Left ventricle myocardium inferior (tissue), 1 donor: ENCODE measurements around the gene TRIM17. TPM values are rescaled to one million over a fixed set of nuclear protein-coding genes. Genes with fewer than 3 reads are reported as not detected.

ENCODE experiments used
- DNase-seq: peaks from one replicate; pipeline ENCODE4 v3.0.0-alpha.2; 2020
- H3K27ac ChIP-seq: fragments of 200-600 bp; replicated peaks from 2 replicates; pipeline ENCODE4 v1.8.0; 2021
- H3K27me3 ChIP-seq: fragments of 200-600 bp; 2 replicates; pipeline ENCODE4 v1.8.0; 2021; ENCODE audit warnings: low read depth
- H3K36me3 ChIP-seq: fragments of 200-600 bp; 2 replicates; pipeline ENCODE4 v1.8.0; 2021
- H3K4me1 ChIP-seq: fragments of 200-600 bp; 2 replicates; pipeline ENCODE4 v1.8.0; 2021
- H3K4me3 ChIP-seq: fragments of 200-600 bp; 2 replicates; pipeline ENCODE4 v1.8.0; 2021; ENCODE audit warnings: mild to moderate bottlenecking, moderate library complexity
- H3K9me3 ChIP-seq: fragments of 200-600 bp; replicated peaks from 2 replicates; pipeline ENCODE4 v1.8.0; 2021
- CTCF ChIP-seq: fragments of 200-600 bp; IDR thresholded peaks from 2 replicates; pipeline ENCODE4 v1.8.0; 2021; ENCODE audit warnings: antibody characterized with exemption, mild to moderate bottlenecking, borderline replicate concordance
- intact Hi-C: fragments of 100-400 bp; cut with micrococcal nuclease; formaldehyde crosslinking; loops from one replicate; pipeline ENCODE4 v1.11.0; 2022
- total RNA-seq: library from RNA; stranded (reverse); fragmentation: NEBNext Ultra II Directional; extraction: Animal tissue kit (Norgen Biotek cat#: 25700); gene quantifications from one replicate; pipeline ENCODE4 v1.2.1, GENCODE V29; 2021
- donor health status: DM: no; HTN: yes; CAD: no; lungs with severe emphysema.

The TRIM17 gene
- total RNA-seq, 1 donor from 2014 or later = 0.36 TPM

- TF ChIP-seq CTCF = no peak
- no peaks in the 10 kb centered on the region for H3K9me3 ChIP-seq
- intact Hi-C loops = no loop called here
- no peak overlapping the region for H3K4me3 ChIP-seq
- no peak overlapping the region for H3K27ac ChIP-seq
- H3K27me3 ChIP-seq = peaks cover 45% of the 10 kb centered on the region
- DNase-seq = no peak
- H3K4me1 ChIP-seq = peaks cover 28% of the 10 kb centered on the region
- no peaks in the 10 kb centered on the region for H3K36me3 ChIP-seq
Measured at GRCh38 chr1:228414511-228415211, 2.0 kb downstream of the TRIM17 start.

- intact Hi-C loops = no loop called here
- H3K27me3 ChIP-seq = peaks cover 33% of the 10 kb centered on the region
- H3K9me3 ChIP-seq = no peaks in the 10 kb centered on the region
- no peaks in the 10 kb centered on the region for H3K36me3 ChIP-seq
- peaks cover 28% of the 10 kb centered on the region for H3K4me1 ChIP-seq
- DNase-seq = no peak
- H3K4me3 ChIP-seq = no peak overlapping the region
- TF ChIP-seq CTCF = no peak
- H3K27ac ChIP-seq = no peak overlapping the region
Measured at GRCh38 chr1:228413241-228414010, 3.2 kb downstream of the TRIM17 start.

GRCh38 chr1:228411548-228412430 lies 4.9 kb downstream of the TRIM17 start:
- no peak for DNase-seq
- Histone ChIP-seq H3K36me3 (no peaks in the 10 kb centered on the region), H3K27ac (no peak overlapping the region), H3K9me3 (no peaks in the 10 kb centered on the region), H3K4me3 (no peak overlapping the region), H3K27me3 (peaks cover 17% of the 10 kb centered on the region), H3K4me1 (peaks cover 30% of the 10 kb centered on the region)
- TF ChIP-seq CTCF = no peak
- intact Hi-C loops = no loop called here

GRCh38 chr1:228411121-228411520 lies 5.5 kb downstream of the TRIM17 start:
- TF ChIP-seq CTCF = no peak
- intact Hi-C loops = no loop called here
- H3K36me3 ChIP-seq = no peaks in the 10 kb centered on the region
- no peak overlapping the region for H3K4me3 ChIP-seq
- H3K27me3 ChIP-seq = peaks cover 12% of the 10 kb centered on the region
- peaks cover 28% of the 10 kb centered on the region for H3K4me1 ChIP-seq
- H3K9me3 ChIP-seq = no peaks in the 10 kb centered on the region
- no peak overlapping the region for H3K27ac ChIP-seq
- DNase-seq = no peak

- Histone ChIP-seq H3K36me3 (no peaks in the 10 kb centered on the region), H3K4me3 (no peak overlapping the region), H3K27ac (no peak overlapping the region), H3K4me1 (peaks cover 29% of the 10 kb centered on the region), H3K27me3 (peaks cover 8% of the 10 kb centered on the region), H3K9me3 (no peaks in the 10 kb centered on the region)
- TF ChIP-seq CTCF = no peak
- DNase-seq = no peak
- intact Hi-C loops = no loop called here
Measured at GRCh38 chr1:228410671-228411070, 6.0 kb downstream of the TRIM17 start.
